PC-3 (cell line): ENCODE measurements around the gene LKAAEAR1. TPM values are rescaled to one million over a fixed set of nuclear protein-coding genes. Genes with fewer than 3 reads are reported as not detected.

Experiments
- ATAC-seq: fragments of 200-7000 bp; cut with Tn5 transposase; 2 replicates; pipeline ENCODE4 v1.9.1; 2020; ENCODE audit warnings: mild to moderate bottlenecking, moderate library complexity
- BruUV-seq: library from RNA; stranded (reverse); fragments of 400-500 nt; replicated peaks from 2 replicates; lab custom pipeline; 2021; lab: Mats Ljungman, UMichigan
- CTCF ChIA-PET: fragments of 300-600 bp; sonication (Branson Sonifier 250); formaldehyde crosslinking; loops from one replicate; lab custom pipeline; 2022; ENCODE audit warnings: antibody characterized with exemption; lab: Charles Lee
- POLR2A ChIA-PET: fragments of 300-600 bp; sonication (Branson Sonifier 250); formaldehyde crosslinking; loops from one replicate; lab custom pipeline; 2022; ENCODE audit warnings: antibody characterized with exemption; ENCODE audit not compliant: unreplicated experiment; lab: Charles Lee
- DNase-seq: peaks from one replicate; pipeline ENCODE4 v3.0.0-alpha.2; 2015
- H2AFZ ChIP-seq: fragments of 300-600 bp; sonication (generic); 2 replicates; pipeline ENCODE4 v1.6.0; 2016; ENCODE audit warnings: antibody characterized with exemption, low read length
- H3F3A ChIP-seq: fragments of 300-600 bp; sonication (generic); one replicate; pipeline ENCODE4 v1.6.0; 2017; ENCODE audit warnings: antibody characterized with exemption, low read length, control low read depth, mild to moderate bottlenecking; ENCODE audit not compliant: unreplicated experiment
- H3K27ac ChIP-seq: fragments of 300-600 bp; sonication (generic); 2 replicates; pipeline ENCODE4 v1.5.1; 2016; ENCODE audit warnings: mild to moderate bottlenecking, low read length
- H3K27me3 ChIP-seq: fragments of 300-600 bp; sonication (generic); 2 replicates; pipeline ENCODE4 v1.6.1; 2016; ENCODE audit warnings: low read length, mixed read lengths
- H3K36me3 ChIP-seq: fragments of 300-600 bp; sonication (generic); 2 replicates; pipeline ENCODE4 v1.6.1; 2016; ENCODE audit warnings: low read depth, mixed run types, low read length, mixed read lengths
- H3K4me1 ChIP-seq: fragments of 300-600 bp; sonication (generic); 2 replicates; pipeline ENCODE4 v1.5.1; 2016; ENCODE audit warnings: low read length; ENCODE audit not compliant: insufficient read depth
- H3K4me2 ChIP-seq: fragments of 300-600 bp; sonication (generic); 2 replicates; pipeline ENCODE4 v1.6.0; 2016; ENCODE audit warnings: low read length
- H3K4me3 ChIP-seq: fragments of 300-600 bp; sonication (generic); 2 replicates; pipeline ENCODE4 v1.5.1; 2016; ENCODE audit warnings: mild to moderate bottlenecking, low read length, mixed read lengths
- H3K79me2 ChIP-seq: fragments of 300-600 bp; sonication (generic); 2 replicates; pipeline ENCODE4 v1.6.1; 2017; ENCODE audit warnings: low read length, mixed read lengths
- H3K9ac ChIP-seq: fragments of 300-600 bp; sonication (generic); 2 replicates; pipeline ENCODE4 v1.6.0; 2016; ENCODE audit warnings: mild to moderate bottlenecking, low read length
- H3K9me2 ChIP-seq: fragments of 300-600 bp; sonication (generic); replicated peaks from 2 replicates; pipeline ENCODE4 v1.6.1; 2016; ENCODE audit warnings: mixed run types, low read length, mixed read lengths
- H3K9me3 ChIP-seq: fragments of 300-600 bp; sonication (generic); 2 replicates; pipeline ENCODE4 v1.6.1; 2016; ENCODE audit warnings: low read length, mixed read lengths
- H4K20me1 ChIP-seq: fragments of 300-600 bp; sonication (generic); 2 replicates; pipeline ENCODE4 v1.6.1; 2016; ENCODE audit warnings: low read length, mixed read lengths
- CTCF ChIP-seq: fragments of 300-600 bp; sonication (generic); conservative IDR thresholded peaks from 2 replicates; pipeline ENCODE4 v1.5.1; 2017; ENCODE audit warnings: antibody characterized with exemption, low read depth, mild to moderate bottlenecking, low read length
- EZH2 ChIP-seq: fragments of 300-600 bp; sonication (generic); IDR thresholded peaks from one replicate; pipeline ENCODE4 v1.6.1; 2017; ENCODE audit warnings: antibody characterized with exemption, mild to moderate bottlenecking, low read length; ENCODE audit not compliant: unreplicated experiment
- EZH2phosphoT487 ChIP-seq: fragments of 300-600 bp; sonication (generic); IDR thresholded peaks from 2 replicates; pipeline ENCODE4 v1.6.1; 2018; ENCODE audit warnings: mild to moderate bottlenecking, antibody characterized with exemption, low read length, borderline replicate concordance
- intact Hi-C: fragments of 100-400 bp; cut with micrococcal nuclease; formaldehyde crosslinking; loops from 2 replicates; pipeline ENCODE4 v1.9.0; 2023
- total RNA-seq: library from RNA; depleted of rRNA; stranded (reverse); fragments of >200 nt; gene quantifications from 2 replicates; pipeline ENCODE4 v1.2.3, GENCODE V29; 2014

The LKAAEAR1 gene
- total RNA-seq, 1 experiment from 2014 or later = 1.1 TPM

GRCh38 chr20:64062596-64063388, 21.4 kb downstream of the LKAAEAR1 start, which contains the start of gene TCEA2:
TSS of gene TCEA2 (plus strand) at chr20:64063198. CDS start at chr20:64063313, 115 bp downstream.
- Histone ChIP-seq H3K4me2 (peak within 1 kb of the TSS; percentile 95), H3K79me2 (peaks cover 10% of the 10 kb centered on the region), H3K9ac (peak within 1 kb of the TSS; percentile 84), H3F3A (no peaks in the 10 kb centered on the region), H3K4me3 (peak within 1 kb of the TSS; percentile 79), H2AFZ (peak within 1 kb of the TSS; percentile 67), H3K27me3 (no peaks in the 10 kb centered on the region), H4K20me1 (no peaks in the 10 kb centered on the region), H3K9me2 (no peaks in the 10 kb centered on the region), H3K9me3 (no peaks in the 10 kb centered on the region), H3K27ac (peak within 1 kb of the TSS; percentile 73), H3K4me1 (peaks cover 46% of the 10 kb centered on the region), H3K36me3 (no peaks in the 10 kb centered on the region)
- TSS peak; percentile 94 for BruUV-seq
- TF ChIP-seq CTCF (no peak), EZH2phosphoT487 (no peak), EZH2 (no peak)
- CTCF ChIA-PET = interaction anchor here (0.6 to 1.0 kb wide), 3 partner anchors 12 to 518 kb away, joined by 3 to 8 read pairs (median 5); no protein-coding TSS in a partner anchor
- peak; percentile 96 for DNase-seq
- peak; percentile 86 for ATAC-seq
- POLR2A ChIA-PET = interaction anchor here (0.6 to 0.8 kb wide), 4 partner anchors 24 to 86 kb away, joined by 3 to 6 read pairs (median 3); no protein-coding TSS in a partner anchor
- intact Hi-C loops = loop anchor here (1.0 to 2.0 kb wide), 2 partner anchors 24 to 81 kb away; partner anchors contain the start of gene PRPF6

DNA sequence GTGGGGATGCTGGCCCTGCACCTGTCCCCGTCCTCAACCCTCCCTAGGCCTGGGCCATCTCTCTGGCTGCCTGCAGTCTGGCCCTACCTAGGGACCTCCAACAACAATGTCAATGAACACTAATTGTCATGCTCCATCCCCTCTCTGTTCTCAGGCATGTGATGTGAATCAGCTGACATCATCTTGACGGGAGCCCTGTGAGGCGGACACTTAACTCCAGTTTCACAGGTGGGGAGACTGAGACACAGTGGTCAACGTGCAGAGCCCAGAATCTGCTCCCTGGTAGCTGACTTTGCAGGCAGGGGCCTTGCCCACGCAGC, 22.0 kb downstream of the LKAAEAR1 start:
- peaks cover 46% of the 10 kb centered on the region for H3K4me1 ChIP-seq

More for the DNA sequence above, 22.0 kb downstream of the LKAAEAR1 start:
- H3K9me3 ChIP-seq = no peaks in the 10 kb centered on the region
- H3K4me2 ChIP-seq = peak overlapping the region; percentile 95
- H3K9ac ChIP-seq = peak overlapping the region; percentile 84
- H3K27me3 ChIP-seq = no peaks in the 10 kb centered on the region
- peak overlapping the region; percentile 67; the same call in 1 of the 2 replicates for H2AFZ ChIP-seq
- H3K9me2 ChIP-seq = no peaks in the 10 kb centered on the region
- no peaks in the 10 kb centered on the region for H3F3A ChIP-seq
- no peaks in the 10 kb centered on the region for H4K20me1 ChIP-seq
- TF ChIP-seq EZH2phosphoT487 (no peak), EZH2 (no peak), CTCF (no peak)
- peak overlapping the region; percentile 79 for H3K4me3 ChIP-seq
- ATAC-seq = no peak
- CTCF ChIA-PET = interaction anchor here (0.6 to 1.0 kb wide), 2 partner anchors 23 to 517 kb away, joined by 3 to 8 read pairs; no protein-coding TSS in a partner anchor
- POLR2A ChIA-PET = no interaction called here
- peaks cover 10% of the 10 kb centered on the region for H3K79me2 ChIP-seq
- DNase-seq = no peak
- intact Hi-C loops = loop anchor here (2.0 kb wide), 1 partner anchor 23 kb away; no protein-coding TSS in a partner anchor
- no TSS peak for BruUV-seq
- H3K36me3 ChIP-seq = no peaks in the 10 kb centered on the region
- 0 out of 2 replicates have a peak overlapping the region, but pooled peaks have one; percentile 6 for H3K27ac ChIP-seq
